Measurements from ENCODE around the gene SMIM21. TPM values are rescaled to one million over a fixed set of nuclear protein-coding genes. Genes with fewer than 3 reads are reported as not detected.
A peak's percentile ranks its signal among the peaks of the same experiment; 100 is the strongest.

Gene SMIM21
- total and polyA plus RNA-seq, 2 of the 8 experiments (the other 6 are each of a cell fraction or from before 2014, with no cell fraction given), result not detected

GRCh38 chr18:75455249-75456198, 28.0 kb upstream of the SMIM21 start (continued):
- TF ChIP-seq CHD7 (IDR thresholded peaks at IDR 0.05; ENCODE audit: insufficient replicate concordance, low read length) (no peak), SIN3A (conservative IDR thresholded peaks at IDR 0.05 in 1 of 2, IDR thresholded peaks at IDR 0.05 in 1 of 2; ENCODE audit: low read depth in 1 of 2, low read length in 2 of 2) (no peak), CHD1 (IDR thresholded peaks at IDR 0.05; ENCODE audit: low read depth, low read length) (no peak), NRF1 (IDR thresholded peaks at IDR 0.05; ENCODE audit: low read depth, low read length) (no peak), ATF2 (IDR thresholded peaks at IDR 0.05; ENCODE audit: low read length) (no peak), POU5F1 (IDR thresholded peaks at IDR 0.05; ENCODE audit: low read depth, low read length) (no peak), RXRA (IDR thresholded peaks at IDR 0.05; ENCODE audit: insufficient read depth, low read depth, low read length) (peak; percentile 94)
